ENCODE data around the gene FGF12.

The FGF12 gene

DNA sequence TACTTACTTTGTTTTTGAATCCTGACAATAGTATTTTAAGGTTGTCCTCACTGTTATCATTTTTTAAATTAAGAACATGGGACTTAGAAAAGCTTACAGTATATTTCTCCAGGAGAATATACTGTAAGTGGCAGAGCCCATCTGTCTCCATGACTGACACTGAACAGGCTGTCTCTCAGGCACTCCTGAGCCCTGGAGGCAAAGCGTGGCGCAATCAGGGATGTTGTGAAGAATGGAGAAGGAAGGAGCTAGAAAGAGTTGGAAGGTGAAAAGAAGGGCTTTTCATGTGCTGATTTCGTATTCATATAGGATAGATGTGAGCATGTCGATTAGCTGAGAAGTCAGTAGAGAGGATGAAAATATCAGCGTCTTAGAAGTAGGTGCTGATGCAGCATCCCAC lies 41.5 kb downstream of the FGF12 start:
- TF ChIP-seq, protein P1, sequence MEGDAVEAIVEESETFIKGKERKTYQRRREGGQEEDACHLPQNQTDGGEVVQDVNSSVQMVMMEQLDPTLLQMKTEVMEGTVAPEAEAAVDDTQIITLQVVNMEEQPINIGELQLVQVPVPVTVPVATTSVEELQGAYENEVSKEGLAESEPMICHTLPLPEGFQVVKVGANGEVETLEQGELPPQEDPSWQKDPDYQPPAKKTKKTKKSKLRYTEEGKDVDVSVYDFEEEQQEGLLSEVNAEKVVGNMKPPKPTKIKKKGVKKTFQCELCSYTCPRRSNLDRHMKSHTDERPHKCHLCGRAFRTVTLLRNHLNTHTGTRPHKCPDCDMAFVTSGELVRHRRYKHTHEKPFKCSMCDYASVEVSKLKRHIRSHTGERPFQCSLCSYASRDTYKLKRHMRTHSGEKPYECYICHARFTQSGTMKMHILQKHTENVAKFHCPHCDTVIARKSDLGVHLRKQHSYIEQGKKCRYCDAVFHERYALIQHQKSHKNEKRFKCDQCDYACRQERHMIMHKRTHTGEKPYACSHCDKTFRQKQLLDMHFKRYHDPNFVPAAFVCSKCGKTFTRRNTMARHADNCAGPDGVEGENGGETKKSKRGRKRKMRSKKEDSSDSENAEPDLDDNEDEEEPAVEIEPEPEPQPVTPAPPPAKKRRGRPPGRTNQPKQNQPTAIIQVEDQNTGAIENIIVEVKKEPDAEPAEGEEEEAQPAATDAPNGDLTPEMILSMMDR (IDR thresholded peaks at IDR 0.05; ENCODE audit: insufficient read depth, missing control alignments) = no peak
- DNase-seq (ENCODE audit: insufficient read length, low spot score) = no peak
- FAIRE-seq = no peak

DNA sequence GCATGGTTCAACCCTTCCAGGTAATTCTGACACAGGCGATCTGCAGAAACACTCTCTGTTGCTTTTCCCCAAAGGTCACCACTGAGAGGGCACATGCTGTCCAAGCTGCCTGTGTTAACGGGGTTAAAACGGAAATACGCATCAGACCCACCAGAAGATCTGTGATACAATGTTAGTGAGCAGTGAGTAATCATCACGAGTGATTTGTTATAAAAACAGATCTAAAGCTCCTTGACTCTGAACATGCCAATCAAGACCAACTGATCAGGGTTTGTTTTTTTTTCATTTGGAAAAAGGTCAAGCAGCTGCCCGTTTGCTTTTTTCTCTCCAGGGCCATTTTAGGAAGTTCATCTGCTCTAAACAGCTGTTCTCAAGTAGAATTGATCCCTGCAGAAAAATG lies 43.2 kb downstream of the FGF12 start:
- TF ChIP-seq, protein P1 (IDR thresholded peaks at IDR 0.05; ENCODE audit: insufficient read depth, missing control alignments) = no peak
- FAIRE-seq (no peak), DNase-seq (ENCODE audit: insufficient read length, low spot score) (no peak)

DNA sequence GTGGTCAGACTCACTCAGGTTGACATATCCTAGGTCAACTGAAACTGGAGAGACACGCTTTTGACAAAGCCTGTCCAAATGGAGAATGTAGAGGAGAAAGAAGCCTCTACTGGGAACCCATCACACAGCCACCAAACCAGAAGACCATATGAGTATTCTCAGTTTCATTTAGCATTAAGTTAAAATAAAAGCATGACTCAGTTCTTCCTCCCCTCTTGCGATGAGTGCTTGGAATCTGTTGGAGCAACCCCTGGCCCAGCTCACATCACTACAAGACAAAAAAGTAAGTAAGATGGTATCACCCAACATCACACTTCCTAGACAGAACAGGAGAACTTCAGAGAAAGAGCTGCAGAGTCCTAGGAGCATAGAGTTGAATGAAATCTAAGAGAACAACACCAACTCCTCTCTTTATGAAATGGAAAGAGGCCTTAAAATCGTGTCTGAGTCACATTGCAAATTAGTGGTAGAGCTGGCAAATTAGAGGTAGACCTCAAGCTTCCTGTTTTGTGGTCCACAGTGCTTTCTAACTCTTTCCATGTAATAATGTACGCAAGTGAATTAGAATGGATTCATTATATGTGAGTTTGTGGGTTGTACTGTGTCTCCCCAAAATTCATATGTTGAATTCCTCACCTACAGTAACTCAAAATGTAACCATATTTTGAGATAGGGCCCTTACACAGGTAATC lies 51.2 kb downstream of the FGF12 start:
- TF ChIP-seq, protein P1 (IDR thresholded peaks at IDR 0.05; ENCODE audit: insufficient read depth, missing control alignments) = no peak
- FAIRE-seq (no peak), DNase-seq (ENCODE audit: insufficient read length, low spot score) (no peak)

DNA sequence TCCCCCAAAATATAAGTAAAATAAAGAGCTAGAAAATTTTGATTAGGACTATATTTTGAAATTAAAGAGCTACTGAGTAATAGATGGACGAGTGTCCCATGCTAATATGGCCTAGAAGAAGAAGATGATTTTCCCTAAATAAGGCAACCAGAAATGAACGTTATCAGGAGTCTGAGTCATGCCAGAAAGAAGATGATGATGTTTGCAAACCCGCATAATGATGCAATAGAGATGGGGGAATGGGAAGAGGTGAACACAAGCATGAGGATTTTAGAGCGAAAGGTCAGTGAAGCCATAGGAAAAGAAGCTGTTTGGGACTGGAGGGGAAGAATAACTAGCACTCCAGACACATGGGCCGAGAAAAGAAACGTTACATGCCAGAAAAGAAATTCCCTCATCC lies 71.7 kb downstream of the FGF12 start:
- TF ChIP-seq, protein P1 (IDR thresholded peaks at IDR 0.05; ENCODE audit: insufficient read depth, missing control alignments) = no peak
- FAIRE-seq (no peak), DNase-seq (ENCODE audit: insufficient read length, low spot score) (no peak)

DNA sequence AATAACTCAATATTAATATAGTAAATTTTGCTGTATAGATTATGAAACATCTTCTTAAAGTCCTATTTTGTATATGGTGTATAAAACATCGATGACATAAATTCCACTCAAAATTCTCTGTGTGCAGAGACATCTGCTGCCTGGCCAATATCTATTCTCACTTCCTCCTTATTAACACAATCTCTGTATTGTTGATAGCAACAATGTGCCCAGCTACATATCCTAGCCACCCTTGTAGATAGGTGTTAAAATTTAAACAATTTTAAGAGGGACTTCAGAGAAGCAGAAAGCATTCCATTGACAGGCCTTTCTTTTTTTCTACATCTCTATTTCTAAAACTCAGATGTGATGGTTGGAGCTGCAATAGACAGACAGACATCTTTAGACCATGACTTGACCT lies 72.3 kb downstream of the FGF12 start:
- TF ChIP-seq, protein P1 (IDR thresholded peaks at IDR 0.05; ENCODE audit: insufficient read depth, missing control alignments) = no peak
- FAIRE-seq (no peak), DNase-seq (ENCODE audit: insufficient read length, low spot score) (no peak)

DNA sequence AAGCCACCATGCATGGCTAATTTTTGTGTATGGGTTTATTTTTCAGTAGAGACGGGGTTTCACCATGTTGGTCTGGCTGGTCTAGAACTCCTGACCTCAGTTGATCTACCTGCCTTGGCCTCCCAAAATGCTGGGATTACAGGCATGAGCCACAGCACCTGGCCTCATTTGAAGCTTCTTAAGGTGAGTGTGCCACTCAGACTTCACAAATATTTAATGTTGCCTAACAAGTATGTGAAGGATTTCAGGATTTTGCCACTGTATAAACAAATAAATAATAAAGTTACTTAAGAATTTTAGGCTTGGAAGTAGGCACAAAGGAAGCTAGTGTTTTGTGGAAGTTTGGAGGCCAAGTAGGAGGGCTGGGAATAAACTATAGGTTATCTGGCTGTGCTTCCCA lies 73.5 kb downstream of the FGF12 start:
- FAIRE-seq (no peak), DNase-seq (ENCODE audit: insufficient read length, low spot score) (no peak)
- TF ChIP-seq, protein P1 (IDR thresholded peaks at IDR 0.05; ENCODE audit: insufficient read depth, missing control alignments) = no peak

DNA sequence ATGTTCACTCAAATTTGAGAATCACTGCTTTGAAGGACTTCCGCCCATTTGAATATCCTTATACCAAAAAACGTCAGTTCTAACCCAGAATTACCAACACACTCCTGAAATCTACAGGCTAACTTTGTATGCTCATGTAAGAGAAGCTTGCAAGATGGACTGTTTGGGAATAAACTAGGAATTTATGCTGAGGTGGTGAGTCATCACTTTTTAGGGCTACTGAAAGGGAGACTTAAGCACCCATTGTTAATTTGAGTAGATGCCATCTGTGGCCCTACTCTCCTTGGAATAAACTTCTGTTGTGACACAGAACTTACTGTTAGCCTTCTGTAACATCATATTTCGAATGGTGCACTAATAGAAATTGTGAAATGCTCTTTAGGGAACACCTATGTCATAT lies 74.6 kb downstream of the FGF12 start:
- TF ChIP-seq, protein P1 (IDR thresholded peaks at IDR 0.05; ENCODE audit: insufficient read depth, missing control alignments) = no peak
- no peak for FAIRE-seq
- DNase-seq (ENCODE audit: insufficient read length, low spot score) = no peak
